Fibroblast of peridontal ligament (primary cell): Measurements from ENCODE around the gene SRBD1.
"Not testable (repeated sequence)": the region's sequence is repeated elsewhere in the genome, so short reads cannot be mapped to it uniquely, and the experiment has no call there.

Source experiments
- DNase-seq: peaks from one replicate; pipeline ENCODE4 v3.0.0-alpha.2; 2010; ENCODE audit errors: extremely low read depth

SRBD1 gene

GRCh38 chr2:45468279-45468678 lies 142.8 kb downstream of the SRBD1 start:
- DNase-seq: no peak

- DNase-seq: no peak
Observed at GRCh38 chr2:45466053-45466452, 145.0 kb downstream of the SRBD1 start.

DNA sequence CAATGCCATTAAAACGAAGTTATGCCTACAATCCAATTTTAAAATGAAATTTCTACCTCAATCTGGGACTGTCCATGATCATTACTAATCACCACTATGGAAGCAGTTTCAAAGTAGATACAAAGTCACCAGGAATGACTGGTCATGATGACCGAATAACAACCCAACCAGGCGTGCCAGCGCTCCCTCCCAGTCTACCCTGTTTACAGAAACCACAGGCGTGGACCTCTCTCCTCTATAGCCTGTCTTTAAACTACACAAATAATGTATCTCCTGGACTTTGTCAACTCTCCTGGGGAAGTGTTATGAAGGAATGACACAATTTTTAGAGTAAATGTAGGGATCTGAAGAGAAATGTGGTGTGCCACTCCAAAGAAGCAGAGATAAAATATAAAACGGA lies 150.2 kb downstream of the SRBD1 start:
- no peak for DNase-seq

DNA sequence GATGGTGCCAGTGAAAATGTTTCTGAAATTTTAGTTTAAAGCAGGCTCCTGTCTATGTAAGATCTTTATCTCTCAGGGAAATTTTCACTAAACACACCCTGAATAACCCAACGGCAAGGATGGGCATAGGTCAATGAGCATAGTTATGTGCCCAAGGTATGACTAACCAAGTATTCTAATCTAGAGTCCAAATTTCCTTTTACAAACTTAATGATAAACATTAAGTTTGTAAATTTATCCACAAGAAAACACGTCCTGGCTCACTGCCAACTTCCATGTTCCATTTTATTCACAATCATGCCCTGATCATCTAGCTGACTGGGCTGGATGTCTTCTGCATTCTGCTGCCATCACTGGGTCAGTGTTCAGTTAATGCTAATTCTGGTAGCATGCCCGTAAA lies 151.2 kb downstream of the SRBD1 start:
- no peak for DNase-seq

GRCh38 chr2:45458909-45459563 lies 152.0 kb downstream of the SRBD1 start:
- peak; percentile 75 for DNase-seq

DNA sequence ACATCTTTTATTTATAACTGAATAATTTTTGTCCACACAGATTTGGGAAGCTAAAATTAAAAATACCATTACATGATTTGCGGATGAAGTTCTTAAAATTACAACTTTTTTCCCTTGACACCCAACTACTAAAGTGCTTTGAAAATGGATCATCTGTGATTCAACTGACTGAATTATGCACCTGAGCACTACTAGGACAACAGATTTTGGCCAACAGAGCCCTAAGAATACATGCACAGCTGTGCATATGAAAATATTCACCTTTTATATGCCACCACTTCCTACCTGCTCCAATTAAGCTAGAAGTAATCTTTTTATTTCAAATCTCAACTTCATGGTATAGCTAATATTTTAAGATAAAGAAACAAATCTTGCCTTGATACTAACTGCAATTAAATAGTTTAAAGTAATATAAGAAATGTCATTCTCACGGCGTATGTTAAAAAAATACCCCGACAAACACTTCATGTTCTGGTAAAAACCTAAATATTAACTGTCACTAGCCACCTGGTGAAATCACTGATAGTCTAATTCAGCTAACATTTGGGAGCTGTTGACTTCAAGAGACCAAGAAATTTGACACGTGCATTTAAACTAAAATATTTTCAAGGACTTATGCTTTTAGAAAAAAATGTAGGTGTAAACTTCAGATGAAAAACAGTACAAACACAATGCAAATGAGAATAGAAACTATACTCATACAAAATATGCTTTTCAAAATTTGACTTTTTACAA lies 153.7 kb downstream of the SRBD1 start:
- no peak for DNase-seq

- peak; percentile 98 for DNase-seq
Observed at GRCh38 chr2:45452866-45453265, 158.2 kb downstream of the SRBD1 start.

GRCh38 chr2:45450634-45451033 lies 160.4 kb downstream of the SRBD1 start:
- DNase-seq: peak; percentile 18

- DNase-seq: no peak
Observed at GRCh38 chr2:45448217-45448616, 162.8 kb downstream of the SRBD1 start.

DNA sequence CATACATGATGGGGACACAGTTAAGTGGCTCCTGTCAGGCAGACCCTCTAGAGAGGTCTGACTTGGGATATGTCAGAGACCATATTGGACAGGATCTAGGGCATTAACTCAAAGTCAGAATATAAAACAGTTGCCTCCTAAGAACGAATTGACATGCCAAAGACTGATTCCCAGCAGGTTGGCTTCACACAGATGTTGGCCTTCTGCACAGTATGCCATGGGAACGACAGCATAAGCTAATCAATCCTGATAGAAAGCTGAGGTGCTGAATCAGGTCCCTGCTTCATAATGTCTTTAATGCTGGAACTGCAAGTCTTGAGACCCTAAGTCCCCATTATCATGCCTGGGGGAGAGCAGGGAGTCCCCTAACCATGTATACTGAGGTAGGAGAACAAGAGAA lies 165.1 kb downstream of the SRBD1 start:
- no peak for DNase-seq

DNA sequence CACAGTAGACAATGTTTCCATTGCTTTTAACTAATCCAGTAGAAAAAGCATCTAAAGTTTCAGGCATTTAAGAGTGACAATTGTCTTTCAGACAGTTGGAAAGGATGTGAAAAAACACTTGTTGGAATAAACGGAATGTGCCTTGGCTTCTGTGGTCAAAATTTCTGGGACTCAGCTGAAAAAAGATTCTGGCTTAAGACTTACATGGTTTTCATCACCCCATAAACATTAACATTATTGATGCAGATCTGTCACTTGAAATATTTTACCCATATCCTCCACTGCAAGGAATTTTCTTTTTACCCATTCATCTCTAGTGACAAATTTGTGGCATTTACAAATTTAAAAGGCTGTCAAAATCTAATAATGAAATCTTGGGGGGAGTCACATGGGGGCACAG lies 166.0 kb downstream of the SRBD1 start:
- DNase-seq: peak; percentile 43

GRCh38 chr2:45443012-45443411 lies 168.1 kb downstream of the SRBD1 start:
- no peak for DNase-seq

DNA sequence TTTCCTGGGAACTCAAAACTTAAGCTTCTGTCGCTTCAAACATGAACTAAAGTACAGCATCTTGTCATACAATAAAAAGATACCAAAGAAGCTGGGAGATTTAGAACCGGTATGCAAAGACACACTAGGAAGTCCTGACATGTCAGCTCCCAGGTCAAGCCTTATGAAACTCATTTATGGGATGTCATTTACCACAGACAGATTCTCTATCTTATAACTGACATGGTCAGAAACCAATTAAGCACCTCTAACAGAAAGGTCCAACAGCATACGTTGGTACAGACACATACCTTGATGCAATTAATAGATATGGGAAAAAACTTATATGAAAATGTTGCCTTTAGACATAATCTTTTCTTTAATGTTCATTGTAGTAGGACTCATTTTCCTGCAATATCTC lies 169.0 kb downstream of the SRBD1 start:
- DNase-seq: no peak

DNA sequence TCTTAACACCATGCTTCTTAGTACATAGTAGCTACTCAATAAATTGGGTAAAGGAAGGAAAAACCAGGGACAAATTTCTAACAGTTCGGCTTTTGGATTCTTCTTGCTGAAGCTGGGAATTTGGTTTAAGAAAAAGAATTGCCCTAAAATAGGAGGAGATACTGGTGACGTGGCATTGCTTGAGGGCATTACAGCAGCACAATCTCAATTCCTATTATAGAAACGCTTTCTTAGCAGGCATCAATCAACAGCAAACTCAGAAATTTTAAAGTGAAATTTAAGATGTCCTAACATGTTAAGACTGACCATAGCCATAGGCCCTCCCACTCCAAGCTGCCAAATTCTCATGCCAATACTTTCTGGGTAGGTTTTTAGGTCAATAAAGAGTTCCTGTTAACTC lies 169.5 kb downstream of the SRBD1 start:
- no peak for DNase-seq

- peak; percentile 55 for DNase-seq
Observed at GRCh38 chr2:45439788-45440773, 171.0 kb downstream of the SRBD1 start.

DNA sequence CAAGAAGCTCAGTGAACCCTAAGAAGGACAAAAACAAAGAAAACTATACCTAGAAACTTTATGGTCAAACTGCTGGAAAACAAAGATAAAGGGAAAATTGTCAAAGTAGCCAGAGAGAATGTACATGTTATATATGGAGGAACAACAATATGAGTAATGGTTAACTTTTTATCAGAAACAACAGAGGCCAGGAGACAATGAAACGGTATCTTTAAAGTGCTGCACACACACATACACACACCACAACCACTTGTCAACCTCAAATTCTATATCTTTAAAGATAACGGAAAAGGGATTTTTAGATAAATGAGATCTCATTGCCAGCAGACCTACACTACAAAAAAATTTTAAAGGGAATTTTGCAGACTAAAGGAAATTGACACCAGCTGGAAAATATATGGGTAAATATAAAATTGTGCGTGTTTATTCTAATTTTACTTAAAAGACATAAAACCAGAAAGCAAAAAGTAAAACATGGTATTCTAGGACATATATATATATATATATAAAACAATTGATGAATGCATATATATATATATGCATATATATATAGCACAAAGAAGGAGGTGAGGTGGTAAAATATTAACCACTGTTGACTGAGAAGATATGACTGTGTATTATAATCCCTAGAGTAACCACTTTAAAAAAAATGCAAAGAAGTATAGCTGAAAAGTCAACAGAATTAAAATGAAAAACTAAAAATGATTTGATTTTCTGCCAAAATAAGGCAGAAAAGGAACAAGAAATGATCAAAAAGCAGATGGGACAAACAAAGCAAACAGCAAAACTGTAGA lies 172.0 kb downstream of the SRBD1 start:
- DNase-seq: no peak

- no peak for DNase-seq
Observed at GRCh38 chr2:45436456-45436855, 174.6 kb downstream of the SRBD1 start.

- DNase-seq: peak; percentile 70
Observed at GRCh38 chr2:45435316-45435715, 175.8 kb downstream of the SRBD1 start.

- no peak for DNase-seq
Observed at GRCh38 chr2:45433363-45433762, 177.7 kb downstream of the SRBD1 start.

DNA sequence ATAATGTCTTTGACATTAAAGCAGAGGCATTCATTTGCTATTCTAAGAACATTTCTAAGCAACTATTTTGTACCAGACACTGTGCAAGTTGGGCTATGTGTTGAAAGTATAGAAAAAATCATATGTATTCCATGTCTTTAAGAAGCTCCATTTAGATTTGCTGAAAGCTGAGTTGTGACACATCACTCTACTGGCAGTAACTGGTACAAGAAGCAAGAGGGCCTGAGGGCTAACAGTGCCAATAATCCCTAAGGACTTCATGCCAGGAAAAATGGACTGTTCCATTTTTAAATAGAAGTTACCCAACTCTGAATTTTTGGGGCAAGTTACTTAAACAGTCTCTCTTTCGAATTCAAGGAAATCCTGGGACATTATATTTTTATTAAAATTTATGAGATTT lies 178.7 kb downstream of the SRBD1 start:
- DNase-seq: peak; percentile 62

- not testable (repeated sequence) for DNase-seq
Observed at GRCh38 chr2:45426025-45426424, 185.0 kb downstream of the SRBD1 start.

DNA sequence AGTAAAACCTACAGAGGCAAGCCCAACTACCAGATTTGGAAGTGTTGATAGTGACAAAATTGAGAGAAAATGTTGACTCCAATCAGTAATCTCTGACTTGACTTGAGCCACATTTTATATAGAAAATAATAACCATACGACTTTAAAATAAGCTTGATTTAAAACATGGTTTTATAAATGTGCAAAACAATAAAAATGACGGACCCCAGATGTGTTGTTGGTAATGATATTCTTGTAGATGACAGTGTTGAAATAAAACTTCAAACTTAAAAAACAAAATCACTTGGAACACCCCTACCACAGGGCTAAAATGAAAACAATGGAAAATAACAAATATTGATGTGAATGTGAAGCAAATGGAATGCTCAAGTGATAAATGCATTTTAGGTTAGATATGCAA lies 188.1 kb downstream of the SRBD1 start:
- no peak for DNase-seq
